GM23338 (cell line): ENCODE results near the gene GNAI3. TPM values are rescaled to one million over a fixed set of nuclear protein-coding genes. Genes with fewer than 3 reads are reported as not detected.

Experiments
- ATAC-seq: fragments of 200-7000 bp; cut with Tn5 transposase; 3 replicates; pipeline ENCODE4 v1.9.1; 2020
- DNase-seq: peaks from one replicate; pipeline ENCODE4 v3.0.0-alpha.2; 2015; ENCODE audit warnings: low spot score
- H2AFZ ChIP-seq: fragments of 200-600 bp; sonication (generic); 2 replicates; pipeline ENCODE4 v1.8.0; 2016; ENCODE audit warnings: antibody characterized with exemption, mild to moderate bottlenecking, moderate library complexity
- H3F3A ChIP-seq: fragments of 200-600 bp; sonication (generic); replicated peaks from 2 replicates; pipeline ENCODE4 v1.8.0; 2017; ENCODE audit warnings: antibody characterized with exemption, mixed run types, low read depth
- H3K27ac ChIP-seq: fragments of 200-600 bp; sonication (generic); 2 replicates; pipeline ENCODE4 v1.6.1; 2016; ENCODE audit warnings: low read depth
- H3K27me3 ChIP-seq: fragments of 200-600 bp; sonication (generic); 2 replicates; pipeline ENCODE4 v1.8.0; 2016; ENCODE audit warnings: mild to moderate bottlenecking, mixed run types, moderate library complexity; ENCODE audit not compliant: insufficient read depth
- H3K36me3 ChIP-seq: fragments of 200-600 bp; sonication (generic); 2 replicates; pipeline ENCODE4 v1.8.0; 2016; ENCODE audit warnings: mild to moderate bottlenecking; ENCODE audit not compliant: insufficient read depth
- H3K4me1 ChIP-seq: fragments of 200-600 bp; sonication (generic); 2 replicates; pipeline ENCODE4 v1.8.0; 2016; ENCODE audit warnings: mild to moderate bottlenecking, moderate library complexity; ENCODE audit not compliant: insufficient read depth
- H3K4me2 ChIP-seq: fragments of 200-600 bp; sonication (generic); 2 replicates; pipeline ENCODE4 v1.7.1; 2017; ENCODE audit warnings: mixed run types
- H3K4me3 ChIP-seq: fragments of 200-600 bp; sonication (generic); 2 replicates; pipeline ENCODE4 v1.6.1; 2016; ENCODE audit warnings: mixed run types
- H3K79me2 ChIP-seq: fragments of 200-600 bp; sonication (generic); replicated peaks from 2 replicates; pipeline ENCODE4 v1.8.0; 2017; ENCODE audit warnings: mild to moderate bottlenecking; ENCODE audit not compliant: insufficient read depth
- H3K9me2 ChIP-seq: fragments of 200-600 bp; sonication (generic); 2 replicates; pipeline ENCODE4 v1.8.0; 2017; ENCODE audit not compliant: insufficient read depth
- H4K20me1 ChIP-seq: fragments of 200-600 bp; sonication (generic); replicated peaks from 2 replicates; pipeline ENCODE4 v1.8.0; 2017; ENCODE audit warnings: mild to moderate bottlenecking; ENCODE audit not compliant: insufficient read depth
- H3K27ac Mint-ChIP-seq: 2 replicates; pipeline ENCODE4 v1.8.0; 2020; ENCODE audit warnings: inconsistent platforms, mild to moderate bottlenecking, moderate library complexity, mixed read lengths
- H3K27me3 Mint-ChIP-seq: 3 replicates; pipeline ENCODE4 v1.8.0; 2022; ENCODE audit warnings: low read depth, mild to moderate bottlenecking, moderate library complexity, mixed read lengths, inconsistent platforms; ENCODE audit not compliant: insufficient read depth, poor library complexity
- H3K36me3 Mint-ChIP-seq: 3 replicates; pipeline ENCODE4 v1.8.0; 2021; ENCODE audit warnings: low read depth, mild to moderate bottlenecking, inconsistent platforms, moderate library complexity, mixed read lengths
- H3K4me1 Mint-ChIP-seq: 3 replicates; pipeline ENCODE4 v1.8.0; 2020; ENCODE audit warnings: mild to moderate bottlenecking, inconsistent platforms, mixed read lengths
- H3K4me3 Mint-ChIP-seq: 3 replicates; pipeline ENCODE4 v1.8.0; 2021; ENCODE audit warnings: moderate library complexity, mild to moderate bottlenecking, inconsistent platforms, mixed read lengths
- H3K9me3 Mint-ChIP-seq: 3 replicates; pipeline ENCODE4 v1.8.0; 2020; ENCODE audit warnings: moderate library complexity, mild to moderate bottlenecking, inconsistent platforms, mixed read lengths
- CREB1 ChIP-seq: fragments of 250-450 bp; sonication (Bioruptor Pico); IDR thresholded peaks from 2 replicates; pipeline ENCODE4 v1.5.0; 2020; ENCODE audit warnings: low read depth, mild to moderate bottlenecking, moderate library complexity
- EZH2 ChIP-seq: fragments of 200-600 bp; sonication (generic); IDR thresholded peaks from one replicate; pipeline ENCODE4 v1.8.0; 2017; ENCODE audit warnings: antibody characterized with exemption, mild to moderate bottlenecking, low read depth; ENCODE audit not compliant: unreplicated experiment
- EZH2phosphoT487 ChIP-seq: fragments of 200-600 bp; sonication (generic); IDR thresholded peaks from one replicate; pipeline ENCODE4 v1.8.1; 2018; ENCODE audit warnings: antibody characterized with exemption; ENCODE audit not compliant: unreplicated experiment
- NANOG ChIP-seq: IDR thresholded peaks from 2 replicates; pipeline ENCODE4 v1.6.1; 2016; ENCODE audit warnings: antibody characterized with exemption, borderline replicate concordance
- ZNF114 ChIP-seq: fragments of 250-450 bp; sonication (Bioruptor Pico); IDR thresholded peaks from 2 replicates; pipeline ENCODE4 v1.5.0; 2020; ENCODE audit warnings: mild to moderate bottlenecking, moderate library complexity
- ZNF331 ChIP-seq: fragments of 250-450 bp; sonication (Bioruptor Pico); IDR thresholded peaks from 2 replicates; pipeline ENCODE4 v1.5.0; 2020; ENCODE audit warnings: low read depth, mild to moderate bottlenecking, moderate library complexity
- polyA plus RNA-seq: library from polyadenylated mRNA; unstranded; fragments of >200 nt; fragmentation: Nextera tagmentation; extraction: Ambion mirVana; gene quantifications from 2 replicates; pipeline ENCODE4 v1.2.1, GENCODE V29; 2016
- total RNA-seq: library from RNA; depleted of rRNA; stranded (reverse); fragments of >200 nt; shearing (Covaris generic); gene quantifications from 2 replicates; pipeline ENCODE4 v1.2.3, GENCODE V29; 2014
- TF ChIP-seq, protein P1 (sequence below), 2 experiments: fragments of 200-600 bp in 1 of 2; sonication (generic) in 1 of 2; conservative IDR thresholded peaks; 2 replicates each; pipeline versions ENCODE4 v1.5.1 to v1.6.1; 2016 to 2017; ENCODE audit warnings: antibody characterized with exemption in 2 of 2, low read depth in 2 of 2, mild to moderate bottlenecking in 2 of 2, moderate library complexity in 1 of 2
- TF ChIP-seq, protein P2 (sequence below): fragments of 250-450 bp; sonication (Bioruptor Pico); IDR thresholded peaks from 2 replicates; pipeline ENCODE4 v1.5.0; 2020; ENCODE audit warnings: mild to moderate bottlenecking, moderate library complexity
- TF ChIP-seq, protein P3 (sequence below): IDR thresholded peaks from 2 replicates; pipeline ENCODE4 v1.6.1; 2016; ENCODE audit warnings: antibody characterized with exemption

GNAI3 gene
- total and polyA plus RNA-seq, 2 experiments from 2014 or later: 4.5 to 10.2 TPM

DNA sequence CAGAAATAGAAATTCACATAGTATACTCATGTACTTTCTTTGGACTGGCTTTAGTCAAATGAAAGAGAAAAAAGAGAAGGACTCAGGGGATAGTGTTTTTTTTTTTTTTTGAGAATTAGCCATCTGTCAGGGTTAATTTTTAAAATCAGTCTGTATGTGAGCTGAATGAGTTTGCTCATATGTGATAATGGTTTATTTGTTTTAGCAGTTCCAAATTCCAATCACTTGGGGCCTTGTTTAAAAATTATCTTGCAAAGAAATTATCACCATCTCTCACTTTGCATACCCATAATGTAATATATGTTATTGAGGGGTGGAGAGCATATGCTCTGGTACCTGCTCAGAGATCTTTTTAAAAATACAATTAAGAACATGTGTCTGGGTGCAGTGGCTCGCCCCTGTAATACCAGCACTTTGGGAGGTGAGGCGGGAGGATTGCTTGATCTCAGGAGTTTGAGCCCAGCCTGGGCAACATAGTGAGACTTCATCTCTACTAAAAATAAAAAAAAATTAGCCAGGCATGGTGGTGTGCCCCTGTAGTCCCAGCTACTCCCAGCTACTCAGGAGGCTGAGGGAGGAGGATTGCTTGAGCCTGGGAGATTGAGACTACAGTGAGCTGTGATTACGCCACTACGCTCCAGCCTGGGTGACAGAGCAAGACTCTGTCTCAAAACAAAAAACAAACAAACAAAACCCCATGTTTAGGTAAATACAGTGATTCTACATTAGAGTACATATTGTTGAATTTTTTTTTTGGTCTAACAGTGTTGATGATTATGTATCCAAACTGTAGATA lies 19.7 kb downstream of the GNAI3 start:
- Histone ChIP-seq H4K20me1 (peaks cover 16% of the 10 kb centered on the region), H3K4me2 (no peak overlapping the region), H3K79me2 (peaks cover 94% of the 10 kb centered on the region), H3K4me3 (no peak overlapping the region), H3F3A (no peaks in the 10 kb centered on the region; the same call in 1 of the 2 replicates), H3K27me3 (no peaks in the 10 kb centered on the region), H3K27ac (0 out of 2 replicates have a peak overlapping the region, but pooled peaks have one; percentile 18), H3K36me3 (no peaks in the 10 kb centered on the region), H2AFZ (no peak overlapping the region), H3K9me2 (no peaks in the 10 kb centered on the region), H3K4me1 (peaks cover 33% of the 10 kb centered on the region)
- no peak for TF ChIP-seq EZH2
- TF ChIP-seq, protein P1, sequence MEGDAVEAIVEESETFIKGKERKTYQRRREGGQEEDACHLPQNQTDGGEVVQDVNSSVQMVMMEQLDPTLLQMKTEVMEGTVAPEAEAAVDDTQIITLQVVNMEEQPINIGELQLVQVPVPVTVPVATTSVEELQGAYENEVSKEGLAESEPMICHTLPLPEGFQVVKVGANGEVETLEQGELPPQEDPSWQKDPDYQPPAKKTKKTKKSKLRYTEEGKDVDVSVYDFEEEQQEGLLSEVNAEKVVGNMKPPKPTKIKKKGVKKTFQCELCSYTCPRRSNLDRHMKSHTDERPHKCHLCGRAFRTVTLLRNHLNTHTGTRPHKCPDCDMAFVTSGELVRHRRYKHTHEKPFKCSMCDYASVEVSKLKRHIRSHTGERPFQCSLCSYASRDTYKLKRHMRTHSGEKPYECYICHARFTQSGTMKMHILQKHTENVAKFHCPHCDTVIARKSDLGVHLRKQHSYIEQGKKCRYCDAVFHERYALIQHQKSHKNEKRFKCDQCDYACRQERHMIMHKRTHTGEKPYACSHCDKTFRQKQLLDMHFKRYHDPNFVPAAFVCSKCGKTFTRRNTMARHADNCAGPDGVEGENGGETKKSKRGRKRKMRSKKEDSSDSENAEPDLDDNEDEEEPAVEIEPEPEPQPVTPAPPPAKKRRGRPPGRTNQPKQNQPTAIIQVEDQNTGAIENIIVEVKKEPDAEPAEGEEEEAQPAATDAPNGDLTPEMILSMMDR (conservative IDR thresholded peaks at IDR 0.05; ENCODE audit: low read depth in 2 of 2): no peak
- TF ChIP-seq CREB1 (CRISPR knock-in tag): no peak
- TF ChIP-seq, protein P2, sequence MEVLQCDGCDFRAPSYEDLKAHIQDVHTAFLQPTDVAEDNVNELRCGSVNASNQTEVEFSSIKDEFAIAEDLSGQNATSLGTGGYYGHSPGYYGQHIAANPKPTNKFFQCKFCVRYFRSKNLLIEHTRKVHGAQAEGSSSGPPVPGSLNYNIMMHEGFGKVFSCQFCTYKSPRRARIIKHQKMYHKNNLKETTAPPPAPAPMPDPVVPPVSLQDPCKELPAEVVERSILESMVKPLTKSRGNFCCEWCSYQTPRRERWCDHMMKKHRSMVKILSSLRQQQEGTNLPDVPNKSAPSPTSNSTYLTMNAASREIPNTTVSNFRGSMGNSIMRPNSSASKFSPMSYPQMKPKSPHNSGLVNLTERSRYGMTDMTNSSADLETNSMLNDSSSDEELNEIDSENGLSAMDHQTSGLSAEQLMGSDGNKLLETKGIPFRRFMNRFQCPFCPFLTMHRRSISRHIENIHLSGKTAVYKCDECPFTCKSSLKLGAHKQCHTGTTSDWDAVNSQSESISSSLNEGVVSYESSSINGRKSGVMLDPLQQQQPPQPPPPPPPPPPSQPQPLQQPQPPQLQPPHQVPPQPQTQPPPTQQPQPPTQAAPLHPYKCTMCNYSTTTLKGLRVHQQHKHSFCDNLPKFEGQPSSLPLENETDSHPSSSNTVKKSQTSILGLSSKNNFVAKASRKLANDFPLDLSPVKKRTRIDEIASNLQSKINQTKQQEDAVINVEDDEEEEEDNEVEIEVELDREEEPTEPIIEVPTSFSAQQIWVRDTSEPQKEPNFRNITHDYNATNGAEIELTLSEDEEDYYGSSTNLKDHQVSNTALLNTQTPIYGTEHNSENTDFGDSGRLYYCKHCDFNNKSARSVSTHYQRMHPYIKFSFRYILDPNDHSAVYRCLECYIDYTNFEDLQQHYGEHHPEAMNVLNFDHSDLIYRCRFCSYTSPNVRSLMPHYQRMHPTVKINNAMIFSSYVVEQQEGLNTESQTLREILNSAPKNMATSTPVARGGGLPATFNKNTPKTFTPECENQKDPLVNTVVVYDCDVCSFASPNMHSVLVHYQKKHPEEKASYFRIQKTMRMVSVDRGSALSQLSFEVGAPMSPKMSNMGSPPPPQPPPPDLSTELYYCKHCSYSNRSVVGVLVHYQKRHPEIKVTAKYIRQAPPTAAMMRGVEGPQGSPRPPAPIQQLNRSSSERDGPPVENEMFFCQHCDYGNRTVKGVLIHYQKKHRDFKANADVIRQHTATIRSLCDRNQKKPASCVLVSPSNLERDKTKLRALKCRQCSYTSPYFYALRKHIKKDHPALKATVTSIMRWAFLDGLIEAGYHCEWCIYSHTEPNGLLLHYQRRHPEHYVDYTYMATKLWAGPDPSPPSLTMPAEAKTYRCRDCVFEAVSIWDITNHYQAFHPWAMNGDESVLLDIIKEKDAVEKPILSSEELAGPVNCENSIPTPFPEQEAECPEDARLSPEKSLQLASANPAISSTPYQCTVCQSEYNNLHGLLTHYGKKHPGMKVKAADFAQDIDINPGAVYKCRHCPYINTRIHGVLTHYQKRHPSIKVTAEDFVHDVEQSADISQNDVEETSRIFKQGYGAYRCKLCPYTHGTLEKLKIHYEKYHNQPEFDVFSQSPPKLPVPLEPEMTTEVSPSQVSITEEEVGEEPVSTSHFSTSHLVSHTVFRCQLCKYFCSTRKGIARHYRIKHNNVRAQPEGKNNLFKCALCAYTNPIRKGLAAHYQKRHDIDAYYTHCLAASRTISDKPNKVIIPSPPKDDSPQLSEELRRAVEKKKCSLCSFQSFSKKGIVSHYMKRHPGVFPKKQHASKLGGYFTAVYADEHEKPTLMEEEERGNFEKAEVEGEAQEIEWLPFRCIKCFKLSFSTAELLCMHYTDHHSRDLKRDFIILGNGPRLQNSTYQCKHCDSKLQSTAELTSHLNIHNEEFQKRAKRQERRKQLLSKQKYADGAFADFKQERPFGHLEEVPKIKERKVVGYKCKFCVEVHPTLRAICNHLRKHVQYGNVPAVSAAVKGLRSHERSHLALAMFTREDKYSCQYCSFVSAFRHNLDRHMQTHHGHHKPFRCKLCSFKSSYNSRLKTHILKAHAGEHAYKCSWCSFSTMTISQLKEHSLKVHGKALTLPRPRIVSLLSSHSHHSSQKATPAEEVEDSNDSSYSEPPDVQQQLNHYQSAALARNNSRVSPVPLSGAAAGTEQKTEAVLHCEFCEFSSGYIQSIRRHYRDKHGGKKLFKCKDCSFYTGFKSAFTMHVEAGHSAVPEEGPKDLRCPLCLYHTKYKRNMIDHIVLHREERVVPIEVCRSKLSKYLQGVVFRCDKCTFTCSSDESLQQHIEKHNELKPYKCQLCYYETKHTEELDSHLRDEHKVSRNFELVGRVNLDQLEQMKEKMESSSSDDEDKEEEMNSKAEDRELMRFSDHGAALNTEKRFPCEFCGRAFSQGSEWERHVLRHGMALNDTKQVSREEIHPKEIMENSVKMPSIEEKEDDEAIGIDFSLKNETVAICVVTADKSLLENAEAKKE: no peak
- TF ChIP-seq NANOG: no peak
- no peak for TF ChIP-seq ZNF331 (CRISPR knock-in tag)
- TF ChIP-seq ZNF114: no peak
- TF ChIP-seq, protein P3, sequence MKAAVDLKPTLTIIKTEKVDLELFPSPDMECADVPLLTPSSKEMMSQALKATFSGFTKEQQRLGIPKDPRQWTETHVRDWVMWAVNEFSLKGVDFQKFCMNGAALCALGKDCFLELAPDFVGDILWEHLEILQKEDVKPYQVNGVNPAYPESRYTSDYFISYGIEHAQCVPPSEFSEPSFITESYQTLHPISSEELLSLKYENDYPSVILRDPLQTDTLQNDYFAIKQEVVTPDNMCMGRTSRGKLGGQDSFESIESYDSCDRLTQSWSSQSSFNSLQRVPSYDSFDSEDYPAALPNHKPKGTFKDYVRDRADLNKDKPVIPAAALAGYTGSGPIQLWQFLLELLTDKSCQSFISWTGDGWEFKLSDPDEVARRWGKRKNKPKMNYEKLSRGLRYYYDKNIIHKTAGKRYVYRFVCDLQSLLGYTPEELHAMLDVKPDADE: no peak
- TF ChIP-seq EZH2phosphoT487: no peak
- no peak for ATAC-seq
- Mint-ChIP-seq H3K4me3 (no peak overlapping the region), H3K4me1 (peaks cover 25% of the 10 kb centered on the region), H3K27me3 (no peaks in the 10 kb centered on the region), H3K27ac (no peak overlapping the region), H3K36me3 (no peaks in the 10 kb centered on the region), H3K9me3 (no peaks in the 10 kb centered on the region)
- no peak for DNase-seq
